NCI-H128 (cell line): ENCODE results near the gene PURA.

Experiments
- DNase-seq: peaks from one replicate; lab custom pipeline; 2025; ENCODE audit not compliant: unreplicated experiment; lab: John Stamatoyannopoulos, UW

Gene PURA

DNA sequence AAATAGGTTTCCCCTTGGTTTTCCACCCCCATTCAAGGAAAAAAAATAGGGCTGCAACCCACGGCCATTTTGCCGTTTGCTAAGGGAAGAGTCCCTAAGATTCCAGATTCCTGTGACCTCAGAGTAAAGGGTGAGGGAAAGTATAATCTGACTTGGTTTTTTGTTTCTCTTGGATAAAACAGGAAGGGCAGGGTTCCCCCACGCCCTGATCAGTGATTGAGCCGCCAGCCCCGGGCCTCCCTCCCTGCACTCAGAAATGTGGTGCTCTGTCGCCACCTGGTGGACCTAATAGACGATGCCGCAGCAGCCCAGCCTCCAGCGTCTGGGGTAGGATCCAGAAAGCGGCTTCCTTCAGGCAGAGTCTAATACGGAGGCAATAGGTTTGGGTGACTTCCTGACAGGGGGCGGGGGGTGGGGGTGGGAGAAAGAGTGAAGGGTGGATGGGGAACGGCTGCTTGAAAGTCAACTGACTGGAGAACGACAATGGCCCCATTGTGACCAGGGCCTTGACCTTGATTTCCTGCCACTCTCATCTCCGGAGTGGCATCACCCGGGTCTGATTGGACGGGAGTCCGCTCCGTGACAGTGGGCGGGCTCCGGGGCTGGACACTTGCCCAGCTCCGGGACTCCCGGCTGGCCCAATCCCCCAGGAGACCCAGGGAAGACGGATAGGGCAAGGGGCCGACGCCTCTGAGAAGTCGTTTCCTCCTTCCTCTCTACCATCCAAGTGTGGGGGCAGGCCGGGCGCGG, 43.3 kb downstream of the PURA start:
- peak; percentile 50 for DNase-seq

DNA sequence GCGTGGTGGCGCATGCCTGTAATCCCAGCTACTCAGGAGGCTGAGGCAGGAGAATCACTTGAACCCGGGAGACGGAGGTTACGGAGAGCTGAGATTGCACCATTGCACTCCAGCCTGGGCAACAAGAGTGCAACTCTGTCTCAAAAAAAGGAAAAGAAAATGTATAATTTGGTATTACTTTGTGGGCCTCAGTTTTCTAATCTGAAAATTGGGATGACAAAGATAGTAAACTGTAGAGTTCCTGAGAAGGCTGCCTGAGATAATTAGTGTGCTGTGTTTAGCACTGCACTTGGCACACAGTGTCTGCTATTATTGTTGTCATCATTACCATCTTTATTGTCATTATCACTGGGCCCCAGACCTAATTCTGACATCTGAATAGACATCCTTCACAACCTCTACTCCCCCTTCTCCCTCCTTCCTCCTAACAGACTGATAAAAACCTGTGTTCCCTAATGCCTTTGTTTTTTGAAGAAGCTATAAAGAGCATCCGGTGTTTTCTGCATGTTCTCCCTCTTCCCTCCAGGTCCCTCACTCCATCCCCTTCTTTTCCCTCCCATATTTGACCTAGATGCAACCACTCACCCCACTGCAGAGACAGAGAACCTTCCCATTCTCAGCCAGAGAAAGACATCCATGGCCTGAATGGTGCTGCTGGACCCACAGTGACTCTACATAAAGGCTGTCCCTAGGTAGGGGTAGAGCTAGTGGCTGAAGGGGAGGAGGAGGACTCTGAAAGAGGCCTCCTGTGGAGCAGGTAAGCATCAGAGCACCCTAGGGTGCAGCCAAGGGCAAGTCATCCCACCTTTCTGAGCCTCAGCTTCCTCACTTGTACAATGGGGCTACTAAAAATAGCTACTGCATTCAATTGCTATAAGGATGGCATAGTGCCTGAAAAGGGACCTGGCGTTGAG, 45.4 kb downstream of the PURA start:
- no peak for DNase-seq

DNA sequence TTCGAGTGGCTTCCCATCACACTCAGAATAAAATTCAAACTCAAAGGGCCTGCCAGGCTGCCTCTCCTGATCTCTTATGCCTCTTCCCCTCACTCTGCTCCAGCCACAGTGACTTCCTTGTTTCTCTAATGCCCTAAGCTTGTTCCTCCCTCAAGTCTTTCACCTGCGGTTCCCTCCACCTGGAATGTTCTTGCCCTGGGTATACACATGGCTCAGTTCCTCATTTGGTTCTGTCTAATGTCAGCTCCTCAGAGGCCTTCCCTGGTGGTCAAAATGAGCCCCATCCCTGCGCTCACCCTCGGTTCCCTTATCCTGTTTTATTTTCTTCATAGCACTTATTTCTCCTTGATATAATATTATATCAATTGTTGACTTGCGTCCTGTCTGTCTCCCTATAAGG, 48.4 kb downstream of the PURA start:
- DNase-seq: no peak

DNA sequence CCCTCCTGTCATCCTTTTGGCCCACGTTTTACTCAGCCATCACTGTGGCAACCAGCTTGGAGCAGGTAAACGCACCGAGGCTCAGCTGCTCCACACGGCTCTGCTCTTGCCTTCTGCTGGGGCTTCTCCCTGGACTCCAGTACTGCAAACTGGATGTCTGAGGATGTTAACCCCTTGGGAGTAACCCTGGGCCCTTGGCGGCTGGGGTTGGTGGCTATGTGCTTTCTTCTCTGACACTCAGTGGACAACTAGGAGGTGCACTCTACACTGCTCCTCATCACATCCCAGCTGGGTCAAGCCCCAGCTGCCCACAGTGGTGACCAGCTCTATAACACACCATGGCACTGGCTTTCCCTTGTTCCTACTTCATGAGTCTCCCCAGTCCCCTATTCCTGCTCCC, 48.9 kb downstream of the PURA start:
- DNase-seq: no peak

DNA sequence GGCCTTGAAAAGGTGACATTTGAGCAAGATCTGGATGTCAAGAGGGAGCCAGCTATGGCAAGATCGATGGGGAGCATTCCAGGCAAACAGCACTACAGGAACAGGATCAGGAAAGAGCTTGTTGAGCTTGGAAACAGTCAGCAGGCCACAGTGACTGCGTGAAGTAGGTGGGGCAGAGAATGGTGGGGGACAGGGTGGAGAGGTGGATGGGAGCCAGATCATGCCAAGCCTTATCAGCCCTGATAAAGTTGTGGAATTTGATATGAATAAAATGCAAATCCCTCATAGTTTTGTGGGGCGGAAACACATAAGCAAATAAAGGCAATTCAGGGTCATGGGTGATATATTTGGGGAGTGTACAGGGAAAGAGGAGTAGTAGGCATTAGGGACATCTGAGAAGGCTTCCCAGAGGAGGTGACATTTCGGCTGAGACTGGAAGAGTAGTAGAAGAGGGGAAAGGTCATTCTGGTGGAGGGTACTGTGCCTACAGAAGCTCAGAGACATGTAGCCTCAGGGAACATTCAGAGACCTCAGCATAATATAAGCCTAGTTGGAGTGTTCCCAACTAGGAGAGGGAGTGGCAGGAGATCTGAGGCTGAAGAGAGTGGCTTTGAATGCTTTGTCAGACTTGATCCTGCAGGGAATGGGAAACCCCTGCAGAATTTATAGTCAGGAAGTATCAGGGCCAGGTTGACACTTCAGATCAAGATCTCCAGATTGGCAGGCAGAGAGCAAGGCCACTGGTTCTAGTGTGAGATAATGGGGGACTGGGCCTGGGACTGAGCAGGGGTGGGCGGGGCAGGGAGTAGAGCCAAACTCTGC, 51.4 kb downstream of the PURA start:
- no peak for DNase-seq

DNA sequence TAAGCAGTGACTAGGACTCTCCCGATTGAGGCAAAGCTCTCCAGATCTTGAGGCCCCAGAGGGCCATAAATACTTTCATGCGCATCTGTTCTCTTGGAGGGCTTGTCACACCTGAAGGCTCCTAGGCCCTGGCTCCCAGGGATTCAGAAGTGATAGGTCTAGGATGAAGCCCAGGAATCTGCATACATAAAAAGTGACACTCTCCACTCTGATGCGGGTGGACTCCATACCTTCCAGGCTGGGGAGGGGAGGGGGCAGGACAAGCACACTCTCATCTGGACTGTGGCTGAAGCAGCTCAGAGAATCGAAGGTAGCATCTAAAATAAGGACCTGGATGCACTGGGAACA, 52.0 kb downstream of the PURA start:
- no peak for DNase-seq

DNA sequence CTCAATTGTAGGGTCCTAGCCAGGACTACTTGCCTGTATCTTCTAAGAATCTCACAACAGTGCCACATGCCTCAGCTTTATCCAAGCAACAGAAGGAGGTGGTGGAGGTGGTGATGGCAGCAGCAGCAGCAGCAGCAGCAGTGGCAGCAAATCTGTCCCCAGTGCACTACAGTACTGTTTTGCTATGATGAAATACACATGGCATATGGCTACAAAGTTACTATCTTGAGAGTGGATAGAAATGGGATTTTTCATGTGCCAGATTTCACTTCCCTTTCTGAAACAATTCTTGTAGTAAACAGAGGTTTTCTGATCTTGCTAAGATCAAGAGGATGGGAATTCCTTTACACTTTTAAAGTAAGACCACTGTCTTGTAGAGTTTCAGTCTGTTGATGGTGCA, 53.0 kb downstream of the PURA start:
- no peak for DNase-seq

DNA sequence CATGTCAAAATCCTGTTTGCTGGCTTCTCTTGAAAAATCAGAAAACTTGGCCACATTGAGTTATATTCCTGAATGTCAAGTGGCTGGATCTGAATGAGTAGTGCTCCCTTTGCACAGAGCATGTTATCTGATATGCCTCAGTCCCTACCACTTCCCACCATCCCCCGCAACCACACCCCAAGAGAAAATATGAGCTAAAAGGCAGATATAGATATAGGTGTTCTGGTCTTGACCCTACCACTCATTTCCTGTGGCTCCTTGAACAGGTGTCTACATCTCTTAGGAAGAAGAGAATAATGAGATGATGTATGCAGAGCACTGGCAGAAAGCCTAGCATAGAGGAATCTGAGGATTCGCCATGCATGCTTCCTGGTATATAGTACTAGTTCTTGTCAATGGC, 54.5 kb downstream of the PURA start:
- no peak for DNase-seq

DNA sequence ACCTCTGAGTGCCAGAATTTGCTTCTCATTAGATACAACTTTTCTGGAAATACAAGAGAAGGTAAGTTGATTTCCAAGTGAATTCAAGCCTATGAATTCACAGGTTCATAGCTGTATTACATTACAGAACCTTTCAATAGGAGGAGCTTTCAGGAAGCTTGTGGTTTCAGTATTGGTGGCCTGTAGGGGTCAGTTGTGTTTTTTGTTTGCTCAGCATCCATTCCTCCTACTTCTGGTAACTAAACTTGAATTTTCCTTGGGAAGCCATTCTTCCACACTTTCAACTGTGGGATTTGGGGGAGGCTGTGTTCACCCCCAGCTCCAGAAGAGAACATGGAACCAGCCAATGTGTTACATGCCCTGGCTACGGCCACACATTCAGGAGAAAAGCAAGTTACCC, 55.5 kb downstream of the PURA start:
- DNase-seq: no peak

DNA sequence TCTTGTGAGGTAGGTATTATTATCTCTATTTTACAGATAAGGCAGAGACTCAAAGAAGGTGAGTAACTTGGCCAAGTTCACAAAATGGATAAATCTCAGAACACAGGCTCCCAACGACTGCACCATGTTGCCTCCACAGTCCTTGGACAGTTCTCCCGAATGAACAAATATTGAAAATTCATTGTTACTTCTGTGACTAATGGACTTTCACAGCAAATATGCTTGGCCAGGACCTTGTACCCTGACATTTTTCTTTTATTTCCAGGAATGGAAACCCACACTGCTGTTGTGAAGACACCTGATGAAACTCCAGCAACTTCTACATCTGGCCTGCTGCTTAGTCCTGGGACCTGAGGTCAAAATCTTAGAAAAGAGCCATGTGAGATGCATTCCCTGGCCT, 58.6 kb downstream of the PURA start:
- no peak for DNase-seq

DNA sequence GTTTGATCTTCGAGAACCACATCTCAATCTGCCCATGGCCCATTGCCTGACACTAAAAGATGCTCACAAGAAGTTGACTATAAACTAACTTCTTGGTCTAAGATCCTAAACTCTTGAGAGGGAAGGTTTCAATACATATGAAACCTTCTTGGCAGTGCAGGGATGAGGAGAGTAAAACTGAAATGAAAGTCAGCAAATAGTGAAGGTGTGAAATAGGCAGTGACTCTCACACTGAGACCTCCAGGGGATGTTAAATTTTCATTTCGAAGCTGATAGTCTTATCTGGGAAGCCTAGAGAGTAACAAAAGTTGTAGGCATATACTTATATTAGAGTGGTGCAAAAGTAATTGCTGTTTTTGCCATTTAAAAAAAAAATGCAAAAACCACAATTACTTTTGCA, 60.1 kb downstream of the PURA start:
- no peak for DNase-seq

DNA sequence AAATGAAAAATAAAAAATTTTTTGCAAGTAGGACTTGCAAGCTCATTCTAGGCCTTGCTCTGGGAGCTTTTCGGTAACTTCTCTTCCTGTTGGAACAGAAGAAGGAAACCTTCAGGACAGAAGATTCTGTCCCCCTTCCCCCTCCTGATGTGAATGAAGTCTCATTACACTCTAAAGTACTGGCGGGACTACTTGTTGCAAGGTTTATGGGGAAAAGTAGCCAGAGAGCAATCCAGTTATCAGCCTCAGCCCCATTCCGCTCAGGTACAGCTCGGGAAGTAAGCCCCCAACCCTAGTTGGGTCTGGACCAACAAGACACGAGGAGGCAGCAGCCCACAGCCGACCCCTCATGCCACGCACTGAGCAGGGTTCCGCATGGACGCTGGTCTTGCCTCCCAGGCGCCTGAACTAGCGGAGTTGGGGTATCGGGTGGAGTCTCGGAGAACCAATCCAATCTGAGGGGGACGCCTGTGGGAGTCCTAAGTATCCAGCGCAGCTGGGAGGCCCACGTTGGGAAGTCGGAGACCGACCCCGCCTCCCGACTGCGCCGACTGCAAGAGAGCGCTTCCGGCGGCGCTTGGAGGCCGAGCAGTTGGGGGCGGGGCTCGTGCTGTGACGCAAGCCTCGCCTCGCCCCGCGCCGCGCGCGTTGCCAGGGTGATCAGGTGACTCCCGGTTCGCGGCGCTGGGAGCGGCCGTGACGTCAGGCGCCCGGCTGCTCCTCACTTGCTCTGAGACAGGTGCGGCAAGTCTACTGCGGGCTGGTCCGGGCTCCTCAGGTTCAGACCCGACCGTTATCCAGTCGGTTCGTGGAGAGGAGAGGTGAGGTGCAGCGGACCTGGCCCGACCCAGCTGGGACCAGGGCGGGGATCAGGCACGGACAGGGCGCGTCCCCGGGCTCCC, 60.8 kb downstream of the PURA start, which contains the start of gene CYSTM1:
TSS of gene CYSTM1 (plus strand) at position 724 of the 902 bp plus-strand sequence. CDS start 19,278 bp downstream, outside the sequence.
- DNase-seq: peak; percentile 92
